Urothelium cell line (cell line): Measurements from ENCODE around the gene PAXX.
"Not testable (repeated sequence)": the region's sequence is repeated elsewhere in the genome, so short reads cannot be mapped to it uniquely, and the experiment has no call there.

Source experiments
- DNase-seq: peaks from one replicate; pipeline ENCODE4 v3.0.0; 2011; ENCODE audit warnings: low spot score, mixed read lengths
- FAIRE-seq: peaks from 2 replicates; lab custom pipeline; 2011; peaks lifted over from hg19 to GRCh38; lab: Jason Lieb, UNC

PAXX gene

DNA sequence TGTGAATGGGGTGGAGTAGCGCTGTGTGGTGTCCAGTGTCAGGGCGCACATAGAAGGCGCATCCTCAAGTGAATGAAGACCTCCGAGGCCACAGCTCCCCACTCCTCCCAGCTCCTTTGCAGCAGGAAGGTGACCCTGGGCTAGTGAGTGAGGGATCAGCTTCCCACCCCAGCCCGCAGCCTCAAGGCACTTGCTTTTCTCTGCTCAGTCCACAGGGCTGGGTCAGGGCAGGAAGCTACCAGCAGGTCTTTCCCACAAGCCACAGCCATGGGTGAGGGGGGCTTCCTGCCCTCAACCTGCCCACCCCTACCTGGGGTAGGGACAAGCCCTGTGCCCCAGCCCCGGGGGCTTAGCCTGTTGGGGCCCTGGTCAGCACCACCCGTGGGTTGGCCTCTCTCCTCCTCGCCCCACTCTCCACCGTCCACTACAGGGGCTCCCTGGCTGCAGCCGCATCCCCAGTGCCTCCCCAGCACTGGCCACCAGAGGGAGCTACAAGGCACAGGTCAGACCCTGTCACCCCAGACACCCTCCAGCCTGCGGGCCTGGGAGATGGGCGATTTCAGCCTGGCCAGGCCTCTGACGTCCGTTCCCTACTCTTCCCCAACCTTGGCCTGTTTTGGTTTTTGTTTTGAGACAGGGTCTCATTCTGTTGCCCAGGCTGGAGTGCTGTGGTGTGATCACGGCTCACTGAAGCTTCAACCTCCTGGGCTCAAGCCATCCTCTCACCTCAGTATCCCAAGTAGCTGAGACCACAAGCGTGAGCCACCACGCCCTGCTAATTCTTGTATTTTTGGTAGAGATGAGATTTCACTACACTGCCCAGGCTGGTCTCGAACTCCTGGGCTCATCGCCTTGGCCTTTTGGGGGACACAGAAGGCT is 37.1 kb downstream of the PAXX start:
- peak; percentile 77 for FAIRE-seq
- peak; percentile 70 for DNase-seq

DNA sequence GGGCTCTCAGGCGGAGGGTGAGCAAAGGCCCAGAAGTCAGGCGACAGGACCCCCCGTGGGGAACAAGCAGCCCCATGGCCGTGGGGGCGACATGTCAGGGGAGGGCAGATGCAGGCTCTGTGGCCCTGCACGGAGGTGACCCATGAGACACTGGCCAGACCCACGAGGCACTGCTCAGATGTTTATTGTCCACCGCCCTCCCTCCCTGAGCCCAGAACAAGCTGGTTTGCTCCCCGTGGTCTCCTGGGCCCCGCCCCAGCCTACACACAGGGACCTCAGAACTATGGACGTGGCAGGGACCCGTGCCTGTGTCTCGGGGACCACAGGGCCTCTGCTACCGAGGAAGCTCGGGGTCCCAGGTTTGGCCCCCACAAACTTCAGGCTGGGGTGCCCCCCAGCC is 37.8 kb downstream of the PAXX start:
- FAIRE-seq (no peak), DNase-seq (no peak)

DNA sequence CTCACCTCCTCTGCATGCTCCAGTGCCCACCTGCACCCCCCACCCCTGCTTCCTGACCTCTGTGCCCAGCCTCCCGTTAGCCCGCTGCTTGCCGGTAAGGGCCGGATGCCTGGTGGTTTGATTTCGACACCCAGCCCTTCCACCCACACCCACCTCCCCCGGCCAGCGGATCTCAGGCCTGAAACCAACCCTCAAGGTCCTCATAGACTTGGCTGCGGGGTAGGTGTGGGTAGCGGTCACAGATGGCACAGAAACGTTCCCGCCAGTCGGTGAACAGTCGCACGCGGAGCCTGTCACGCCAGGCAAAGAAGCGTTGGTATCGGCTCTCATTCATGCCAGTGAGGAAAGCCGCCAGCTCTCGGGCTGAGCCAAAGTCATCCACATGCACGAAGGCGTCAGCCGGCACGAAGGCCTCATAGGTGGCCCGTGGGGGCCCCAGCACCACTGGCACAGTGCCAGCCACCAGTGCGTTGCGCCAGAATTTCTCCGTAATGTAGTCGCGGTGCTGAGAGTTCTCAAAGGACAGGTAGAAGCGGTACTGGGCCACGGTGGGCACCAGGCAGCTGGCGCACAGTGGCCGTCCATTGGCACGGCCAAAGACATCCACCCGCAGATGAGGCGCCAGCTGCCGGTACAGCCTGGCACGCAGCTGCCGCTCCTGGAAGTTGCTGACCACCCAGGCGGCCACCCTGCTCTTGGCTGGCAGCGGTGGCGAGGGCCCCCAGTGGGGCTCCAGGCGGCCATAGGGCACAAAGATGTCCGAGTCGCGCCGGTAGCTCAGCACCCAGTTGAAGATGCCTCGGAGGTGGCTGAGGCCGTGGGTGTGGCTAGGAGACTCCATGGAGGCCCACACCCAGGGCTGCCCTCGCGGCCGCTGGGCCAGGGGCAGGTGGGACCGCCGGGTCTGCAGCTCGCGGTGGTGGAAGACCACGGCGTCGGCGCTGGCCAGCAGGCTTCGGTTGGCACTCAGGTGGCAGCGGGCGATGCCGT is 38.6 kb downstream of the PAXX start:
- DNase-seq (no peak), FAIRE-seq (no peak)

DNA sequence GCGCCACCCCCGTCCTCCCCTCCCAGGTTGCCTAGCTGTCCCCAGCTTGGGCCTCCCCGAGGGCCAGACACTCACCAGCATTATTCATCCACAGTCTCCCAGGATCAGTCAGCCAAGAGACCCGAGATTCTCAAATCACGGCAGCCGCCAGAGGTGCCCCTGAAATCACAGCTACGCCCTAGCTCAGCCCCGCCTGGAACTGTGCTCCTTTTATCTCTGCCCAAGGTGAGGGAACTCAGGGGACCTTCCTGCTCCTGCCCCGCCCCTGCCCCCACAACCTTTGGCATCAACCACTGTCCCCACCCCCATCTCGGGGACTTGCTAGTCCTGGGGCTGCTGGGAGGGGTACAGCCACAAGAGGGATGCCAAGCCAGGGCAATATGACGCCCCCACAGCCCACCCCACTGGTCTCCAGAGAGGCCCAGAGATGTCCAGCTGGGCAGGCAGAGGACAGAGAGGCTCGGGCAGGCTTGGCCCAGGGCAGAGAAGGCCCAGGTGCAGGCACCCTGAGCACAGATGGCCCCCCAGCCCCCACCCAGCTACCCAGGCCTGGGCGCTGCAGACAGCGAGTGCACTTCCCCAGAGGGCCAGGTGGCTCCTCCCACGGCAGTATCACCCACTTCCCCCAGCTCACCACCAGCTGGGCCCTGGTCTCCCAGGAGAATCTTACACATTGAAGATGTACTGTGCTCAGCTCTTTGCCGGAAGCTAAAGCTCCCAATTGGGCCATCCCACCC is 39.9 kb downstream of the PAXX start, which contains the start of gene FUT7:
Gene FUT7 (minus strand): TSS at position 185 of the 737 bp plus-strand sequence. CDS start 97 bp downstream, at position 88.
- FAIRE-seq, result no peak
- DNase-seq, result no peak

DNA sequence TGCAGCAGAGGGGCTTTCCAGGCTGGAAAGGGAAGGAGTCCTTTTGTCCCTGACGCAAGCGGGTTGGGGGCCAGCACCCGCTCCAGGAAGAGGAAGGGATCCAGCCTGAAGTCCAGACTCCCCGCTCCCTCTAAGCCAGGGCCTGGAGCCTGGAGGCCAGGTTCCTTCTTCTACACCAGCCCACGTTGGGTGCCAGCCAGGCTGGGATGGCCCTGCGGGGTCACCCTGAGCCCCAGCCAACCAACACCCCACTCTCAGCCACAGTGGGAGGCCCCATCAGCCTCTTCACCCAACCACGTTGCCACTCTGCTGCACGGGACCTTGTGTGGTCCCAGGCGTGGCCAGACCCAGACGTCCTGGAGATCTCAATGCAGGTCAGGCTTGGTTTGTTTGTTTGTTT is 40.6 kb downstream of the PAXX start:
- DNase-seq (no peak), FAIRE-seq (no peak)

DNA sequence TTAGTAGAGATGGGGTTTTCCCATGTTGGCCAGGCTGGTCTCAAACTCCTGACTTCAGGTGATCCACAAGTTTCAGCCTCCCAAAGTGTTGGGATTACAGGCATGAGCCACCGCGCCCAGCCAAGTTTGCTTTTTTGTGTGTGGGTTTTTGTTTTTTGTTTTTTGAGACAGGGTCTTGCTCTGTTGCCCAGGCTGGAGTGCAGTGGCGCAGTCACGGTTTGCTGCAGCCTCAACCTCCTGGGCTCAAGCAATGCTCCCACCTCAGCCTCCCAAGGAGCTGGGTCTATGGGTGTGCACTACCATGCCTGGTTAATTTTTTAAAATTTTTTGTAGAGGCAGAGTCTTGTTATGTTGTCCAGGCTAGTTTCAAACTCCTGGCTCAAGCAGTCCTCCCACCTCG is 41.3 kb downstream of the PAXX start:
- DNase-seq, FAIRE-seq: not testable (repeated sequence)

DNA sequence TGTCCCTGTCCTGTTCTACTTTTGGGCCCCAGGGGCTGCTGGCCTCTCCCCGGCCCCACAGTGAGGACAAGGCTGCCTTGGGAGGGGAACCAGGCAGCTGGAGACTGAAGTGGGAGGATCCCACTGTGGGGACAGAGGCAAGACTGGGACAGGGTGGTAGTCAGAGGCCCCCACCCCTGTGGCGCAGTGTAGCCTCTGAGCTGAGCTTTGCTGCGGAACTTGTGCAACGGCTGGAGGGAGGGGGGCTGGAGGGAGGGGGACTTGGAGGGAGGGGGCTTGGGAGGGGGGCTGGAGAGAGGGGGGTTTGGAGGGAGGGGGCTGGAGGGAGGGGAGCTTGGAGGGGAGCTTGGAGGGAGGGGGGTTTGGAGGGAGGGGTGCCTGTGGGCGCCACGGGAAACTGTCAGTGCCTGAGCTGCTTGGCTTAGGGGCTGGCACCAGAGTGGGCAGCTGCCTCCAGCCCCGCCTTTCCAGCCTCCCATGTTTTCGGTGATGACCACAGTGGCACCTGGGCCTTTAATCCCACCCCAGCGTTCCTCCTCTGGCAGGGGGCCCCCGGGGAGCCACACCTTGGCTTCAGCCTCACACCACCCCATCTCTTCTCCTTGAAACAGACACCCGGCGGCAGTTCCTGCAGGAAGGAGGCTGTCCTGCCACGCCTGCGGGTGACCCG is 42.0 kb downstream of the PAXX start:
- no peak for FAIRE-seq
- no peak for DNase-seq

DNA sequence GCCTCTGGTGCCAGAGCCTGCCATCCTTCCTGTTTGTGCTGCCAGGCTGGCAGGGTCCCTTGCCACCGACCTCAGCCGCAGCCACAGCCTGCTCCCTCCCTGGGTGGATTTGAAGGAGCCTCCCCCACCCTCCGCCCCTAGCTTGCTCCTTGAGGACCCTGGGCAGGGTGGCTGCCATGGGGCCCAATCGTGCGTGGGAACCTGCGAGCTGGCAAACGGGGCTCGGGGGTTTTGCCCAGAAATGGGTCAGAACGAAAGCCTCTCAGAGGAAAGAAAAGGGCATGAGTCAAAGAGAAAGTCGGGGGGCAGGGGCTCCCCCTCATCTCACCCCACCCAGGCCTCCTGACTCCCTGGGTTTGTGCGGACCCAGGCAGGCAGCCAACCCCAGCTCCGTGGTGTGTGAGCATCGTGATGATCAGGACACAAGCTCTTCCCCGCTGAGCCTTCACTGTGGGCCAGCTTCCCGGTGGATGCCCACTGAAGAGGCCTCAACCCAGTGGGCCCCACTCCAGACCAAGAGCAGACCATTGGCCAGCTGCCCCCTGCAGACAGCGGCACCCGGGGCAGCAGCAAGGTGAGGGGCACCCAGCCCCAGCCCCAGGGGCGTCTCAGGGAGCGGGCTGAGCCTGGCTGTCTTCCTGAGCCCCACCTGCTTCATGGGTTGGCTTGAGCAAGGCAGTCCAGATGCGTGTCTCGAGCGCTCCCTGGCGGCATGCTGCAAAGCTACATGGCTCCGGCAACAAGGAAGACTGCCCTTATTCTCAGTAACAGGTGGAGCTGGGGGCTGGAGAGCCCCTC is 42.7 kb downstream of the PAXX start:
- DNase-seq (peak; percentile 83), FAIRE-seq (no peak)

DNA sequence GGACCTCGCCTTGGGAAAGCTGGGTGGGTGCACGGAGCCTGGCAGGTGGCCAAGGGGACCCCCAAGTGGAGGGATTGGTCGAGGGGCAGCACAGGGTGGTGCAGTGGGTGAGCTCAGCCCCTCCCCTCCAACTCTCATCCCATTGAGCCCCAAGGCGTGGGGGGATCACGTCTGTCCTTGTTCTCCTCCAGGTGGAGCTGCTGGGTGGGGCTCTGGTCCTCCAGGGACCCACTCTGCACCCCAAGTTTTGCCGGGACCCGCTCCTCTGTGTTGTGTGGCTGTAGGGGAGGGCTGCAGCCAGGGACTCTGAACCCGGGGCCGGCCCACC is 43.2 kb downstream of the PAXX start:
- DNase-seq (no peak), FAIRE-seq (no peak)

DNA sequence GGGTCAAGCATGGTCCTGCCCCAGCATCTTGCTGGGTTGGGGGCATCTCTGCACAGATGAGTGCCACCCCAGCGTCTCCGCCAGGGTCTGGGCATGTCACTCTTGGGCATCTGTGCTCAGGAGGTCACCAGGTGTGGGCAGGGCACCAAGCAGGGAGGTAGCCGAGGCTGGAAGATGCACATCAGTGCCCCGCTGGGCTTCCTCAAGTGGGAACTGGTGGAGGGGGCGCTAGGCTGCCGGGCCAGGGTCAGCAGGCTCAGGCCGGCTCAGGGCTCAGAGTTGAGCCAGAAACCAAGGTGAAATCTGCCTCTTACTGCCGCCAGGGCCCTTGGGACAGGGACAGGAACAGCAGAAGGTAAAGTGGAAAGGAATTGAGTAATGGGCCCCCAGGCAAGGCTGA is 43.7 kb downstream of the PAXX start:
- FAIRE-seq, result no peak

DNA sequence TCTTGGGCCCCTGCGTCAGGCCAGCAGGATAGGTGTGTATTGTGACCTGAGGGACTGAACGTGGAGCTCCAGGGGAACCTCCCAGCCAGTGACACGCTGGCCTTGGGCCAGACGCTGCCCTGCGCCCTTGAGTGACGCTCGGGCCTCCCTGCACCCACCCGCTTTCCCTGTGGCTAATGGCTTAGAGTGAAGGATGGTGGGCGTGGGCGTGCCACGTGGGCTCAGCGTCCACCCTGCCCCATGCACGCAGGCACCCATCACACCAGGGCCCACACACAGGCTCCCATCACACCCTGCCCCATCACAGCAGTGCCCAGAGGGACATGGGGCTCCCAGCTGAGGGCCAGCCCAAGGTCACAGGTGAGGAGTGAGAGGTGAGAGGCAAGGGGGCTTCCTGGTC is 44.8 kb downstream of the PAXX start:
- FAIRE-seq (no peak), DNase-seq (no peak)

More for the DNA sequence above, 43.7 kb downstream of the PAXX start:
- DNase-seq, result no peak

DNA sequence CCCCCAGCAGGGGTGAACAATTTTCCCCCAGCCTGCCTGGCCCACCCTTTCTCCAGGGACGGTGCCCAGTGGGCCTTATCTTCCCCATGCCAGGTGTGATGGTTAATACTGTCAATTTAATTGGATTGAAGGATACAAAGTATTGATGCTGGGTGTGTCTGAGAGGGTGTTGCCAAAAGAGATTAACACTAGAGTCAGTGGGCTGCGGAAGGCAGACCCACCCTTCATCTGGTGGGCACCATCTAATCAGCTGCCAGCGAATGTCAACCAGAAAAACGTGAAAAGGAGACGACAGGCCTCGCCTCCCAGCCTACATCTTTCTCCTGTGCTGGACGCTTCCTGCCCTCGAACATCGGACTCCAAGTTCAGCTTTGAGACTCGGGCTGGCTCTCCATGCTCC is 45.3 kb downstream of the PAXX start:
- no peak for FAIRE-seq

DNA sequence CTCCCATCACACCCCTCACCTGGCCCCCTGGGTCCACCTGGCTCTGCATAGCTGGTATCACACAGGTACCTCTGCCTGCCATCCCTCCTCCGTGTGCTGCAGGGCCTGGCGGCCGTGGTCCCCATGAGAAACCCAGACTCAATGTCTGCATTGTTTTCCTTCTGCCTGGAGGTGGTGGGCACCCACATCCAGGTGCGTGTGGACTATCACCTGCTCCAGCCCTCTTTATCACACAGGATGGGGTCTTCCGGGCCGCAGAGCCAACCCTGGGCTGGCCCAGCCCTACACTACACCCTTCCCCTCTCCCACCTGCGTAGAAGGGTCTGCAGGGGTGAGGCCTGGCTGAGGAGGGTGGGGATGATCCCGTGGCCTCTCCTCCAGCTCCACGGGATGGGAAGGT is 46.7 kb downstream of the PAXX start:
- DNase-seq (no peak), FAIRE-seq (no peak)

More for the DNA sequence above, 45.3 kb downstream of the PAXX start:
- DNase-seq, result no peak

DNA sequence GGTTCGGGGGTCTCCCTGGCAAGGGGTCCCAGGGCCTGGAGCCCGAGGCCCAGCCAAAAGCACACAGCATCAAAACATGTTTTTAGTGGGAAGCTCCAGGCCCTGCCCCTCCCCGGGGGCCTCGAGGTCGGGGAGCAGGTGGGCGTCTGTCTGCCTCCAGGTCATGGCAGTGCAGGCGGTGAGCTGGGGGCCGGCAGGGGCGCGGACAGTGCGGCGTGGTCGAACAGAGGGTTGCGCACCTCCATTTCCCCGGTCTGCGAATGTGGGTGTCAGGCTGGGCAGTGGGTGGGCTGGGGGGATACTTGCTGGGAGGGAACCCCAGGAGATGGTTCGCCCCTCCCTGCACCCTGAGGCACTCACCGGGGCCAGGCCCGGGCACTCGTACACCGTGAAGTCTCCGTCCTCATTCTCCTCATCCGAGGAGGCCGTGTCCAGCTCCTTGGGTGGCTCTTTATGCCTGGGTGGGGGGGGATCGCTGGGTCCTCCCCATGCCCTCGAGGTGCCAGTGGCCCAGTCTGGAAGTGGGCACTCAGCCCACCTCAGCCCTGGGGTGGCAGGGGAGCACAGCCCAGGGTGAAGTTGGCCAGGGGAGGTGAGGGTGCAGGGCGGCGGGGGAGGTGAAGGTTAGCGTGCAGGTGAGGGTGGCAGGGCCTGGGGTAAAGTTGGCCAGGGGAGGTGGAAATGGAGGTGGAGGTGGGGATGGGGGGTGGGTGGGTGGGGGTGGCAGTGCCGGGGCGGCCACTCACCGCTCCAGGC is 47.6 kb downstream of the PAXX start:
- DNase-seq (no peak), FAIRE-seq (no peak)

DNA sequence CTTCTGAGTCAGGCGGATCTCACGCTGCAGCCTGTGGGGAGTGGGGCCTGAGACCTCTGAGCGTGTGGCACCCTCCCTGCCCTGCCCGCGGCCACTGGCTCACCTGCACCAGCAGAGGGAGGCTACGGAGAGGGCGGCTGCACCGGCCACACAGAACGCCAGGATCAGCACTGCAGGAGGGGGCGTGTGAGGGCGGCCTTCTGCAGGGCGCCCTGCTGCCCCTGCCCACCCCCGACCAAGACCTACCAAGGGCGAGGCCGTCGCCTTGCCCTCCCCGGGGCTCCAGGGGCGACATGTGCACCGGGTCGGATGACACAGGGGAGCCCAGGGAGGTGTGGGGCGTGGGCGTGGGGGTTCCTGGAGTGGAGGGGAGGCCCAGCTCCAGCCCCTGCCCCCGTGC is 48.3 kb downstream of the PAXX start:
- DNase-seq (no peak), FAIRE-seq (no peak)

DNA sequence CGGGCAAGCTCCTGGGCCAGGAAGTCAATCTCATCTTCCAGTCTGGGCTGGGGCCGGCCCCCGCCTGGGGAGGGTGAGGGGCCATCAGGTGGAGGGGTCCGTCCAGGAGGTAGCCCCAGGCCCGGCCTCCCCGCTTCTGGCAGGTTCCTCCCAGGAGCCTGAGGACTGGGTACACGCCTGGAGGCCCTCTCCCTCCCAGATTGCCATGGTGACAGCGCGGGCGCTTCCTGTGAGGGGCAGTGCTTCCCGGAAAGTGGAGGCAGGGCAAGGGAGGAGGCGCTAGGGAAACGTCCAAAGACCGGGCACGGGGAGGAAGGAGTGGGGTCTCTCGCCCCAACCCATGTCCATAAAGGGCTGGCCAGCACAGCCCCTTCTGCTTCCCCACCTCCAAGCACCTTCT is 48.9 kb downstream of the PAXX start:
- FAIRE-seq, result no peak
- DNase-seq, result no peak

DNA sequence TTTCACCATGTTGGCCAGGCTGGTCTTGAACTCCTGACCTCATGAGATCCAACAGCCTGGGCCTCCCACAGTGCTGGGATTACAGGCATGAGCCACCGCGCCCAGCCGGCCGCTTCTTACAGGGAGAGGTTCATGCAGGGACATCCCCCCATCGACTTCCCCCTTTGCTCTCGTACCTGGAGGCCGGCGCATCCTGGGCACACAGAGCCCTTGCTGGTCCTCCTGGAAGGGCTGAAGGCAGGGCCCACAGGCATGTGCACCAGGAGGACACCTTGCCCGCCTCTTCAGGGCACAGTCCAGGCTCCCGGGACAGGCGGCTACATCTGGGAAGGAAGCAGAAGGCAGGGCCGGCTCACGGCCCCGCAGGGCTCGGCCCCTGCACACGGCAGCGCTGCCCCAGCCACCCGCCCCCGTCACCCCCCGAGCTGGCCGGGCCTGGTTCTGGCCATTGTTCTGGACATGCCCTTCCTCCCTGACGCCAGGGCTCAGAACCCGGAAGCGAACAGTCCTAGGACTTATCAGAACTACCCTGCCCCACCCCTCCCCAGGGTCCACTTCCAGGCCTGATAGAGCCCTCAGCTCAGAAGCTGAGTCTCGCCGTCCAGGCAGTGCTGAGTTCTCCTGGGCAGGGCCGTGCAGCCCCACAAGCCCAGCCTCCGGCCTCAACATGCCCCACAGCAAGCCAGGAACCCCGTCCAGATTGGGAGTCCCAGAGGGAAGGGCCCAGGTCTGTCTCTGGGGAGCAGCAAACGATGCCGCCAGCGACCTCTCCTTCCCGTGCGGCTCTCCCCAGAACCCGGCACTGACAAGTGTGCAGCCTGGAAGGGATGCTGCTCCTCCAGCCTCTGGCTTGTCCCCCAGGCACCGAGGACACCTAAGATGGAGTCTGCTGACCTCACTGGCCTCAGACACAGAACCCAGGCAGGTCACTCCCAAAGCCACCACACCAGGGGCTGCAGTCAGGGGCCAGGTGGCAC is 50.8 kb downstream of the PAXX start:
- no peak for FAIRE-seq
- DNase-seq, result no peak
